Panc1 (cell line): ENCODE measurements around the gene KCTD1. TPM values are rescaled to one million over a fixed set of nuclear protein-coding genes. Genes with fewer than 3 reads are reported as not detected.

ENCODE experiments used
- ATAC-seq: fragments of 200-7000 bp; cut with Tn5 transposase; 2 replicates; pipeline ENCODE4 v1.9.1; 2020; ENCODE audit warnings: mild to moderate bottlenecking, moderate library complexity
- BruUV-seq: library from RNA; stranded (reverse); fragments of 400-500 nt; replicated peaks from 2 replicates; lab custom pipeline; 2021; lab: Mats Ljungman, UMichigan
- CTCF ChIA-PET: fragments of 300-600 bp; sonication (Branson Sonifier 250); formaldehyde crosslinking; loops from one replicate; lab custom pipeline; 2022; ENCODE audit warnings: antibody characterized with exemption; lab: Charles Lee
- POLR2A ChIA-PET: fragments of 300-600 bp; sonication (Branson Sonifier 250); formaldehyde crosslinking; loops from one replicate; lab custom pipeline; 2022; ENCODE audit warnings: antibody characterized with exemption; lab: Charles Lee
- DNase-seq: peaks from one replicate; pipeline ENCODE4 v3.0.0-alpha.2; 2010; ENCODE audit warnings: low read depth, low spot score
- H3K27ac ChIP-seq: 2 replicates; pipeline ENCODE4 v1.5.1; 2011; ENCODE audit warnings: mild to moderate bottlenecking, low read length, inconsistent platforms
- H3K27me3 ChIP-seq: fragments of 200-500 bp; sonication (Bioruptor generic); 2 replicates; pipeline ENCODE4 v1.6.0; 2014; ENCODE audit warnings: low read length, inconsistent platforms; ENCODE audit not compliant: control insufficient read depth, insufficient read depth
- H3K36me3 ChIP-seq: fragments of 200-500 bp; sonication (Bioruptor generic); 2 replicates; pipeline ENCODE4 v1.5.1; 2014; ENCODE audit warnings: inconsistent platforms, mild to moderate bottlenecking, low read length, moderate library complexity; ENCODE audit not compliant: control insufficient read depth, insufficient read depth
- H3K4me1 ChIP-seq: 2 replicates; pipeline ENCODE4 v1.5.1; 2011; ENCODE audit warnings: inconsistent platforms, mild to moderate bottlenecking, low read length, moderate library complexity; ENCODE audit not compliant: control insufficient read depth, insufficient read depth
- H3K4me3 ChIP-seq, 2 experiments: 2 replicates each; pipeline ENCODE4 v1.5.1; 2011 to 2012; ENCODE audit warnings: low read depth in 2 of 2, low read length in 2 of 2, mild to moderate bottlenecking in 2 of 2, inconsistent platforms in 1 of 2, moderate library complexity in 1 of 2
- H3K9me3 ChIP-seq: fragments of 200-500 bp; sonication (Bioruptor generic); 2 replicates; pipeline ENCODE4 v1.5.1; 2014; ENCODE audit warnings: low read depth, mild to moderate bottlenecking, inconsistent platforms, low read length, moderate library complexity; ENCODE audit not compliant: control insufficient read depth, insufficient read depth
- POLR2AphosphoS5 ChIP-seq: IDR thresholded peaks from 2 replicates; pipeline ENCODE4 v1.6.1; 2012; ENCODE audit warnings: mild to moderate bottlenecking, low read depth, low read length, moderate library complexity
- SIN3A ChIP-seq: IDR thresholded peaks from 2 replicates; pipeline ENCODE4 v1.6.1; 2012; ENCODE audit warnings: low read depth, mild to moderate bottlenecking, low read length, moderate library complexity, borderline replicate concordance; ENCODE audit not compliant: insufficient read depth
- TCF7L2 ChIP-seq: IDR thresholded peaks from 2 replicates; pipeline ENCODE4 v1.6.1; 2011; ENCODE audit warnings: mild to moderate bottlenecking, low read depth, low read length, inconsistent platforms
- in situ Hi-C: cut with HindIII; loops from 2 replicates; pipeline ENCODE4 v1.10.0; 2016; ENCODE audit warnings: low sequenced_read_pairs, low pct_unique_long_range_greater_than_20kb
- intact Hi-C: fragments of 100-400 bp; cut with micrococcal nuclease; formaldehyde crosslinking; loops from one replicate; pipeline ENCODE4 v1.10.0; 2022; ENCODE audit not compliant: unreplicated experiment
- total RNA-seq: library from RNA; stranded (reverse); gene quantifications from one replicate; pipeline ENCODE4 v1.2.1, GENCODE V29; 2021; ENCODE audit not compliant: unreplicated experiment
- TF ChIP-seq, protein P1 (sequence below), 2 experiments: IDR thresholded peaks; 2 replicates each; pipeline ENCODE4 v1.6.1; 2011 to 2012; ENCODE audit warnings: low read depth in 2 of 2, control low read depth in 1 of 2, low read length in 1 of 2, mild to moderate bottlenecking in 1 of 2, moderate library complexity in 1 of 2; ENCODE audit not compliant: insufficient read depth in 1 of 2
- TF ChIP-seq, protein P2 (sequence below): fragments of 450-650 bp; IDR thresholded peaks from 2 replicates; pipeline ENCODE4 v1.5.1; 2017; ENCODE audit warnings: mild to moderate bottlenecking

The KCTD1 gene
- total RNA-seq, 1 experiment from 2014 or later = 34.4 TPM

DNA sequence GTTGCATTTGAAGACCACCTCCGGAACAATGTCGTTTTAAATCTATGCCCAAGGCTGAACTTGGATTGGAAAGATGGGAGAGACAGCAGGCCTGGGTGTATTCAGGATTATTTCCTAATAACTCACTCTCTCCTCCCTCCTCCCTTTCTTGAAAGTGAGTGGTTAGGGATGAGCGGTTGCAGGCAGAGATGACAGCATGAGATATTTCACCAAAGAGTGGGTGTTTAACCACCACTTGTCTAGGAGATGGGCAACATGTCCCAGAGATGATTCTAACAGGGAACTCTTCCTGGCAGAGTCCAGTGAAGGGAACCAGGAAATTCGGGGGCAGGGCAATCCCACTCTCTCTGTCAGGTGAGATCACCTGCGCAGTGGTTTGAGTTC is 123.2 kb downstream of the KCTD1 start:
- BruUV-seq = no TSS peak
- no peak overlapping the region for H3K27ac ChIP-seq
- no peaks in the 10 kb centered on the region for H3K36me3 ChIP-seq
- ATAC-seq = no peak
- no peak for TF ChIP-seq POLR2AphosphoS5
- no peak for TF ChIP-seq TCF7L2
- no peak for TF ChIP-seq SIN3A
- TF ChIP-seq, protein P1, sequence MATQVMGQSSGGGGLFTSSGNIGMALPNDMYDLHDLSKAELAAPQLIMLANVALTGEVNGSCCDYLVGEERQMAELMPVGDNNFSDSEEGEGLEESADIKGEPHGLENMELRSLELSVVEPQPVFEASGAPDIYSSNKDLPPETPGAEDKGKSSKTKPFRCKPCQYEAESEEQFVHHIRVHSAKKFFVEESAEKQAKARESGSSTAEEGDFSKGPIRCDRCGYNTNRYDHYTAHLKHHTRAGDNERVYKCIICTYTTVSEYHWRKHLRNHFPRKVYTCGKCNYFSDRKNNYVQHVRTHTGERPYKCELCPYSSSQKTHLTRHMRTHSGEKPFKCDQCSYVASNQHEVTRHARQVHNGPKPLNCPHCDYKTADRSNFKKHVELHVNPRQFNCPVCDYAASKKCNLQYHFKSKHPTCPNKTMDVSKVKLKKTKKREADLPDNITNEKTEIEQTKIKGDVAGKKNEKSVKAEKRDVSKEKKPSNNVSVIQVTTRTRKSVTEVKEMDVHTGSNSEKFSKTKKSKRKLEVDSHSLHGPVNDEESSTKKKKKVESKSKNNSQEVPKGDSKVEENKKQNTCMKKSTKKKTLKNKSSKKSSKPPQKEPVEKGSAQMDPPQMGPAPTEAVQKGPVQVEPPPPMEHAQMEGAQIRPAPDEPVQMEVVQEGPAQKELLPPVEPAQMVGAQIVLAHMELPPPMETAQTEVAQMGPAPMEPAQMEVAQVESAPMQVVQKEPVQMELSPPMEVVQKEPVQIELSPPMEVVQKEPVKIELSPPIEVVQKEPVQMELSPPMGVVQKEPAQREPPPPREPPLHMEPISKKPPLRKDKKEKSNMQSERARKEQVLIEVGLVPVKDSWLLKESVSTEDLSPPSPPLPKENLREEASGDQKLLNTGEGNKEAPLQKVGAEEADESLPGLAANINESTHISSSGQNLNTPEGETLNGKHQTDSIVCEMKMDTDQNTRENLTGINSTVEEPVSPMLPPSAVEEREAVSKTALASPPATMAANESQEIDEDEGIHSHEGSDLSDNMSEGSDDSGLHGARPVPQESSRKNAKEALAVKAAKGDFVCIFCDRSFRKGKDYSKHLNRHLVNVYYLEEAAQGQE (IDR thresholded peaks at IDR 0.05; ENCODE audit: insufficient read depth in 1 of 2, low read depth in 2 of 2, low read length in 1 of 2) = no peak
- TF ChIP-seq, protein P2, sequence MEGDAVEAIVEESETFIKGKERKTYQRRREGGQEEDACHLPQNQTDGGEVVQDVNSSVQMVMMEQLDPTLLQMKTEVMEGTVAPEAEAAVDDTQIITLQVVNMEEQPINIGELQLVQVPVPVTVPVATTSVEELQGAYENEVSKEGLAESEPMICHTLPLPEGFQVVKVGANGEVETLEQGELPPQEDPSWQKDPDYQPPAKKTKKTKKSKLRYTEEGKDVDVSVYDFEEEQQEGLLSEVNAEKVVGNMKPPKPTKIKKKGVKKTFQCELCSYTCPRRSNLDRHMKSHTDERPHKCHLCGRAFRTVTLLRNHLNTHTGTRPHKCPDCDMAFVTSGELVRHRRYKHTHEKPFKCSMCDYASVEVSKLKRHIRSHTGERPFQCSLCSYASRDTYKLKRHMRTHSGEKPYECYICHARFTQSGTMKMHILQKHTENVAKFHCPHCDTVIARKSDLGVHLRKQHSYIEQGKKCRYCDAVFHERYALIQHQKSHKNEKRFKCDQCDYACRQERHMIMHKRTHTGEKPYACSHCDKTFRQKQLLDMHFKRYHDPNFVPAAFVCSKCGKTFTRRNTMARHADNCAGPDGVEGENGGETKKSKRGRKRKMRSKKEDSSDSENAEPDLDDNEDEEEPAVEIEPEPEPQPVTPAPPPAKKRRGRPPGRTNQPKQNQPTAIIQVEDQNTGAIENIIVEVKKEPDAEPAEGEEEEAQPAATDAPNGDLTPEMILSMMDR = no peak
- no peaks in the 10 kb centered on the region for H3K27me3 ChIP-seq
- ChIA-PET CTCF (no interaction called here), POLR2A (no interaction called here)
- H3K4me1 ChIP-seq = no peaks in the 10 kb centered on the region
- no peaks in the 10 kb centered on the region for H3K9me3 ChIP-seq
- intact Hi-C loops = no loop called here
- DNase-seq = no peak
- H3K4me3 ChIP-seq = no peak overlapping the region
- in situ Hi-C loops = no loop called here

DNA sequence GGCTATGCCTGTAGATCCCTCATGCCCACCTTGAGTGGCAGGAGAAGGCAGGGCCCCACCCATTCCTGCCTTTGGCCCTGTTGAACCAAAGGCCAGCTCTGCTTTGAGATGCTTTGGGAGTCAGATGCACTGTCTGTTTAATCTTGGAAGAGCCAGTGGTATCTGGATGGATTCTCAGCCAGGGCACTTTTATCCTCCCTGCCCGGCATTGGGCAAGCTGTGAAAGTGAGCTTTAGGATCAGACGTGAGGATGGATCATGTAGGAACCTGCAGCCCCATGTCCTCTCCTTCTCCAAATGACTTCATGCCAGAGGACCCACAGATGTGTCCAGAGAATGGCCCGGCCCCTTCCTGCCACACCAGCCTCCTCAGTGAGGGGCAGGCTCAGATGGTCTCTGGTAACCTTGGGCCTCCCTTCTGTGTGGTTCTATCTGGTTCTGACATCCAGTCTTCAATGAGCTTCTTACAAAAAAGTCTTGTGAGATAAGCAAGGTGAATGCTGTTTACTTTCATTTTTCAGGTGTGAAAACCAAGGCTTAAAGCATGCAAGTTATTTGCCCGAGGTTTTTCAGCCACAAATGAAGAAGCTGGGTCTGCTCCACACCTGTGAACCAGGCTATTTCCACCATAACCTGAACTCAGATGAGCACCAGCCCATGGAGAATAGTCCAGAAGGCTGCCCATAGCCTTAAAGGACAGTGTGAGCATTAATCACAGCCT is 123.8 kb downstream of the KCTD1 start:
- CTCF ChIA-PET = no interaction called here
- no peaks in the 10 kb centered on the region for H3K36me3 ChIP-seq
- DNase-seq (no peak), ATAC-seq (no peak)
- no peaks in the 10 kb centered on the region for H3K9me3 ChIP-seq
- intact Hi-C loops = no loop called here
- BruUV-seq = no TSS peak
- H3K4me1 ChIP-seq = no peaks in the 10 kb centered on the region
- H3K27ac ChIP-seq = no peak overlapping the region
- in situ Hi-C loops = no loop called here
- no peak for TF ChIP-seq SIN3A
- TF ChIP-seq, protein P1 (IDR thresholded peaks at IDR 0.05; ENCODE audit: insufficient read depth in 1 of 2, low read depth in 2 of 2, low read length in 1 of 2) = no peak
- TF ChIP-seq, protein P2 = no peak
- TF ChIP-seq POLR2AphosphoS5 = no peak
- TF ChIP-seq TCF7L2 = no peak
- POLR2A ChIA-PET = no interaction called here
- no peaks in the 10 kb centered on the region for H3K27me3 ChIP-seq
- H3K4me3 ChIP-seq = no peak overlapping the region
